Neutrophil (primary cell): ENCODE results near the gene CABLES2.

ENCODE experiments used
- H3K27ac ChIP-seq: fragments of 200-600 bp; sonication (generic); 2 replicates; pipeline ENCODE4 v1.5.1; 2016; ENCODE audit warnings: mild to moderate bottlenecking, moderate library complexity
- H3K27me3 ChIP-seq: fragments of 200-600 bp; sonication (generic); 2 replicates; pipeline ENCODE4 v1.6.0; 2016; ENCODE audit warnings: mild to moderate bottlenecking
- H3K36me3 ChIP-seq: fragments of 200-600 bp; sonication (generic); 2 replicates; pipeline ENCODE4 v1.5.1; 2017
- H3K4me1 ChIP-seq, 2 experiments: fragments of 200-600 bp in 1 of 2; sonication (generic) in 1 of 2; 1 replicate in 1 of 2; 2 replicates in 1 of 2; pipeline versions ENCODE4 v1.5.1 to v1.6.1; 2013 to 2016; ENCODE audit warnings: low read depth in 1 of 2, low read length in 1 of 2, mild to moderate bottlenecking in 1 of 2, moderate library complexity in 1 of 2; ENCODE audit not compliant: control insufficient read depth in 1 of 2, insufficient read depth in 1 of 2
- H3K4me3 ChIP-seq, 2 experiments: fragments of 200-600 bp in 1 of 2; sonication (generic) in 1 of 2; 1 replicate in 1 of 2; 2 replicates in 1 of 2; pipeline ENCODE4 v1.5.1; 2013 to 2016; ENCODE audit warnings: low read depth in 1 of 2, low read length in 1 of 2, mild to moderate bottlenecking in 1 of 2, moderate library complexity in 1 of 2
- H3K9me3 ChIP-seq: fragments of 200-600 bp; sonication (generic); 2 replicates; pipeline ENCODE4 v1.5.1; 2016
- CTCF ChIP-seq: fragments of 200-600 bp; sonication (generic); IDR thresholded peaks from 2 replicates; pipeline ENCODE4 v1.5.1; 2016; ENCODE audit warnings: antibody characterized with exemption

Gene CABLES2

GRCh38 chr20:62364911-62365736 is 42.0 kb downstream of the CABLES2 start:
- no peak for TF ChIP-seq CTCF
- no peak overlapping the region for H3K4me3 ChIP-seq

GRCh38 chr20:62363920-62364851 is 42.9 kb downstream of the CABLES2 start:
- Histone ChIP-seq H3K4me3 (no peak overlapping the region), H3K9me3 (no peaks in the 10 kb centered on the region), H3K27ac (no peak overlapping the region), H3K27me3 (peaks cover 63% of the 10 kb centered on the region), H3K36me3 (no peaks in the 10 kb centered on the region), H3K4me1 (peaks cover 5 to 18% of the 10 kb centered on the region in 2 experiments)
- TF ChIP-seq CTCF, result no peak

More at GRCh38 chr20:62364911-62365736, 42.0 kb downstream of the CABLES2 start:
- H3K9me3 ChIP-seq, result no peaks in the 10 kb centered on the region
- peaks cover 73% of the 10 kb centered on the region for H3K27me3 ChIP-seq
- peaks cover 5 to 18% of the 10 kb centered on the region in 2 experiments for H3K4me1 ChIP-seq
- no peaks in the 10 kb centered on the region for H3K36me3 ChIP-seq
- no peak overlapping the region for H3K27ac ChIP-seq

GRCh38 chr20:62362991-62363919 is 43.8 kb downstream of the CABLES2 start:
- peaks cover 5 to 18% of the 10 kb centered on the region in 2 experiments for H3K4me1 ChIP-seq
- no peak for TF ChIP-seq CTCF
- H3K36me3 ChIP-seq, result no peaks in the 10 kb centered on the region
- no peak overlapping the region for H3K27ac ChIP-seq
- H3K27me3 ChIP-seq, result peaks cover 58% of the 10 kb centered on the region
- no peaks in the 10 kb centered on the region for H3K9me3 ChIP-seq
- no peak overlapping the region for H3K4me3 ChIP-seq

- Histone ChIP-seq H3K36me3 (no peaks in the 10 kb centered on the region), H3K4me1 (peaks cover 3 to 11% of the 10 kb centered on the region in 2 experiments)
Observed at GRCh38 chr20:62362590-62362940, 44.5 kb downstream of the CABLES2 start.

More at GRCh38 chr20:62362590-62362940, 44.5 kb downstream of the CABLES2 start:
- H3K9me3 ChIP-seq, result no peaks in the 10 kb centered on the region
- no peak overlapping the region for H3K4me3 ChIP-seq
- no peak overlapping the region for H3K27ac ChIP-seq
- peaks cover 58% of the 10 kb centered on the region for H3K27me3 ChIP-seq
- no peak for TF ChIP-seq CTCF
